ENCODE results near the gene FANCD2. TPM values are rescaled to one million over a fixed set of nuclear protein-coding genes. Genes with fewer than 3 reads are reported as not detected.

FANCD2 gene
- 6.0 TPM for total RNA-seq (2013)
- polyA plus RNA-seq (10 to 100 TPM in 1 of 3 donors, 1 to 10 TPM in 2; 1.3 to 11.6 (median 2.4) TPM), polyA minus RNA-seq (1.9 and 2.4 TPM in 2 replicates), total RNA-seq (5.1 to 13.8 (median 9.2) reads per million in 11 experiments)

- Histone ChIP-seq H3K79me2 (ENCODE audit: insufficient read depth, low read length) (peaks cover 88% of the 10 kb centered on the region), H3K36me3 (replicated peaks in 1 of 2; ENCODE audit: control insufficient read depth in 1 of 2, insufficient read depth in 2 of 2, low read length in 2 of 2) (peaks cover 22 to 24% of the 10 kb centered on the region in 2 donors), H3K4me3 (replicated peaks in 1 of 3; ENCODE audit: low read depth in 2 of 3, low read length in 3 of 3) (peak within 1 kb of the TSS; percentile 81 to 95 (median 92)), H3K9ac (ENCODE audit: insufficient read depth, low read length, poor library complexity, severe bottlenecking) (peak within 1 kb of the TSS; percentile 81), H3K4me1 (ENCODE audit: control insufficient read depth in 1 of 2, insufficient read depth in 2 of 2, low read length in 2 of 2) (peaks cover 32 to 38% of the 10 kb centered on the region in 2 donors), H3K4me2 (replicated peaks; ENCODE audit: extremely low read depth, low read length, poor library complexity, severe bottlenecking) (peak within 1 kb of the TSS; percentile 85), H4K20me1 (ENCODE audit: insufficient read depth, low read length) (peaks cover 14% of the 10 kb centered on the region), H3K27me3 (ENCODE audit: control insufficient read depth in 2 of 2, insufficient read depth in 2 of 2, low read length in 2 of 2) (no peaks in the 10 kb centered on the region), H3K9me3 (replicated peaks in 1 of 2; ENCODE audit: control insufficient read depth in 1 of 2, insufficient read depth in 1 of 2, low read length in 2 of 2) (no peaks in the 10 kb centered on the region), H3K27ac (ENCODE audit: low read depth in 1 of 2, low read length in 2 of 2) (peak within 1 kb of the TSS; percentile 76 to 96), H2AFZ (ENCODE audit: insufficient read depth, low read depth, low read length, poor library complexity, severe bottlenecking) (peak within 1 kb of the TSS; percentile 97)
- H3K4me1 Mint-ChIP-seq: peaks cover 32% of the 10 kb centered on the region
- H3K9me3 Mint-ChIP-seq: peaks cover 0 to 2% (median 0%) of the 10 kb centered on the region in 7 donors
- peak within 1 kb of the TSS; percentile 95 to 97 (median 97) for H3K27ac Mint-ChIP-seq
- H3K36me3 Mint-ChIP-seq: peaks cover 25 to 37% of the 10 kb centered on the region in 2 donors
- intact Hi-C loops (cut with micrococcal nuclease): loop anchor here (1.0 to 10.0 kb wide), 7 partner anchors 15 to 295 kb away; partner anchors contain the start of genes BRPF1 (in 1 of the 2), CRELD1 (in 1 of the 2) and TATDN2 (in 1 of the 2)
- H3K27me3 Mint-ChIP-seq (ENCODE audit: low read depth in 3 of 3): no peaks in the 10 kb centered on the region
- 0% methylated on average over 55 of the region's 61 CpGs for WGBS (ENCODE audit: insufficient coverage)
- peak within 1 kb of the TSS; percentile 92 to 95 for H3K4me3 Mint-ChIP-seq
- TF ChIP-seq CTCF (IDR thresholded peaks at IDR 0.05): no peak
- DNase-seq: peak; percentile 81 to 92 (median 91)
These were observed at the start of gene FANCD2 for GRCh38 chr3:10026084-10026890. Gene FANCD2, plus strand, starts transcription at chr3:10026437. Its CDS starts 2,221 bp downstream, at chr3:10028658.
